HAP-1 (cell line): ENCODE results near the gene TRMT5.

Experiments
- DNase-seq, 2 experiments: peaks; one replicate each; pipeline ENCODE4 v3.0.0-alpha.2; 2016 to 2020; ENCODE audit warnings: low spot score in 2 of 2
- H3K27me3 ChIP-seq: fragments of 250-450 bp; sonication (Bioruptor Pico); 2 replicates; pipeline ENCODE4 v1.5.1; 2020; ENCODE audit warnings: low read depth, mild to moderate bottlenecking, moderate library complexity
- H3K36me3 ChIP-seq: fragments of 250-450 bp; sonication (Bioruptor Pico); replicated peaks from 2 replicates; pipeline ENCODE4 v1.5.1; 2020; ENCODE audit warnings: mild to moderate bottlenecking
- H3K4me1 ChIP-seq: fragments of 250-450 bp; sonication (Bioruptor Pico); 2 replicates; pipeline ENCODE4 v1.5.1; 2020; ENCODE audit warnings: mild to moderate bottlenecking
- H3K4me3 ChIP-seq: fragments of 250-450 bp; sonication (Bioruptor Pico); 2 replicates; pipeline ENCODE4 v1.5.1; 2020; ENCODE audit warnings: mild to moderate bottlenecking, moderate library complexity
- H3K9me3 ChIP-seq: fragments of 250-450 bp; sonication (Bioruptor Pico); 2 replicates; pipeline ENCODE4 v1.5.1; 2020; ENCODE audit warnings: mild to moderate bottlenecking, moderate library complexity
- in situ Hi-C: fragments of 300-500 bp; cut with MboI; formaldehyde crosslinking; loops from 3 replicates; pipeline ENCODE4 v1.14.3; 2020; ENCODE audit warnings: low sequenced_read_pairs, inconsistent platforms, mixed read lengths

The TRMT5 gene

GRCh38 chr14:60951776-60952435, 29.0 kb downstream of the TRMT5 start:
- DNase-seq = no peak
- no peaks in the 10 kb centered on the region; the same call in 1 of the 2 replicates for H3K9me3 ChIP-seq
- in situ Hi-C loops = no loop called here
- H3K4me3 ChIP-seq = no peak overlapping the region
- H3K36me3 ChIP-seq = no peaks in the 10 kb centered on the region
- no peaks in the 10 kb centered on the region; the same call in 1 of the 2 replicates for H3K4me1 ChIP-seq
- H3K27me3 ChIP-seq = no peaks in the 10 kb centered on the region

DNA sequence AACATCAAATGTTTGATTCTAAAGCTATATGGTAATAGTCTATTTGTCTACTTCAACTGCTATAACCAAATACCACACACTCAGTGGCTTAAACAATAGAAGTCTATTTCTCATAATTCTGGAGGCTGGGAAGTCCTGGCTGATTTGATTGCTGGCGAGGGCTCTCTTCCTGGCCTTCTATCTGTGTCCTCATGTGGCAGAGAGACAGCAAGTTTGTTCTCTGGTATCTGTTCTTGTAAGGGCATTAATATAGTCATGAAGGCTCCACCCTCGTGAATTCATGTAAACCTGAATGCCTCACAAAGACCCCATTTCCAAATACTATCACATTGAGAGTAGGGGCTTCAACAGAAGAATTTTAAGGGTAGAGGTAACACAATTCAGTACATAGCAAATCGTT, 34.1 kb downstream of the TRMT5 start:
- Histone ChIP-seq H3K36me3 (no peaks in the 10 kb centered on the region), H3K27me3 (no peaks in the 10 kb centered on the region), H3K4me3 (no peak overlapping the region), H3K9me3 (no peaks in the 10 kb centered on the region), H3K4me1 (peaks cover 15% of the 10 kb centered on the region)
- in situ Hi-C loops = no loop called here
- DNase-seq = no peak

DNA sequence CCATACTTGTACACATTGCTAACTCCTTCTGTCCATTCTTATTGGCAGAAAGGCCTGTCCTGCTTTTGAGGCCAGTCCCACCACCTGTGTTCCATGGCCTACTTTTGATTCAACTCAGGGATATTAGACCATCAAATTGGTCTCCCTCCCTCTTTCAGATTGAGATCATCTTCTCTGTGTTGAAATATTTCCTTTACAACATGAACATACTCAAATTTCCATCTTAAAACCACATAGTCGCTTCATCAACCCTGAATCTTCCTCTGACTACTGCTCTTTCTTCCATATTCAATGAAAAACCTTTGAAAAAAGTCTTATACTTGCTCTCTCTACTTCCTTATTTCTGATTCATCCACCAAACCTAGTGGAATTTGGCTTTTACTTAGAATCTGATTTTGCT, 34.9 kb downstream of the TRMT5 start:
- in situ Hi-C loops = no loop called here
- DNase-seq = no peak
- H3K27me3 ChIP-seq = no peaks in the 10 kb centered on the region
- H3K4me1 ChIP-seq = peaks cover 15% of the 10 kb centered on the region
- no peaks in the 10 kb centered on the region for H3K36me3 ChIP-seq
- H3K4me3 ChIP-seq = no peak overlapping the region
- no peaks in the 10 kb centered on the region for H3K9me3 ChIP-seq

GRCh38 chr14:60944204-60944603, 36.7 kb downstream of the TRMT5 start:
- in situ Hi-C loops = no loop called here
- peak in 1 of 2 experiments; percentile 42 for DNase-seq

GRCh38 chr14:60943637-60944032, 37.2 kb downstream of the TRMT5 start:
- Histone ChIP-seq H3K4me3 (no peak overlapping the region), H3K27me3 (no peaks in the 10 kb centered on the region), H3K36me3 (no peaks in the 10 kb centered on the region), H3K4me1 (peaks cover 15% of the 10 kb centered on the region), H3K9me3 (no peaks in the 10 kb centered on the region)
- no peak for DNase-seq
- in situ Hi-C loops = no loop called here

More at GRCh38 chr14:60944204-60944603, 36.7 kb downstream of the TRMT5 start:
- Histone ChIP-seq H3K9me3 (no peaks in the 10 kb centered on the region), H3K27me3 (no peaks in the 10 kb centered on the region), H3K4me3 (no peak overlapping the region), H3K36me3 (no peaks in the 10 kb centered on the region), H3K4me1 (peaks cover 15% of the 10 kb centered on the region)

GRCh38 chr14:60935319-60935718, 45.6 kb downstream of the TRMT5 start:
- Histone ChIP-seq H3K36me3 (no peaks in the 10 kb centered on the region), H3K27me3 (no peaks in the 10 kb centered on the region), H3K4me1 (peaks cover 7% of the 10 kb centered on the region; the same call in 1 of the 2 replicates), H3K4me3 (no peak overlapping the region), H3K9me3 (no peaks in the 10 kb centered on the region)
- in situ Hi-C loops = no loop called here
- no peak for DNase-seq

GRCh38 chr14:60933920-60934655, 46.8 kb downstream of the TRMT5 start:
- in situ Hi-C loops = no loop called here
- Histone ChIP-seq H3K4me3 (no peak overlapping the region), H3K27me3 (no peaks in the 10 kb centered on the region), H3K4me1 (peaks cover 7% of the 10 kb centered on the region; the same call in 1 of the 2 replicates), H3K9me3 (no peaks in the 10 kb centered on the region), H3K36me3 (no peaks in the 10 kb centered on the region)
- peak in 1 of 2 experiments; percentile 26 for DNase-seq

DNA sequence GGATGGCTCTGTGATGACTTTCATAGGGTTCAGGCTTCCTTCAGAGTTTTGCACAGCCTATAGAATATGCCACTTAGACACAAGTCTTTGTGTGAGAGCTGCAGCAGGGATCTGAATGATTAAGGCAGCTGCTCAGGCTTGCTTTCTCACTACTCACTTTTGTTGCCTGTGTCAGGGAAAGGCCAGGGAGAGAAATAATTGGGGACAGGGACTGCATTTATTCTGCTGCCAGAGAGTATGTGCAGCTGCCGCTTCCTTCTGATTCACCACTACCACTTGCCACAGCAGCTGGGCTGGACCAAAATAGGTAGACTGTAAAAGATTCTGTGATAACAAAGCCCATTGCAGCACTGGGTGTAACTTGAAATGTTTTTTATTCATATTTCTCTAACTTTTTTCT, 49.7 kb downstream of the TRMT5 start:
- Histone ChIP-seq H3K9me3 (no peaks in the 10 kb centered on the region), H3K4me1 (peaks cover 7% of the 10 kb centered on the region; the same call in 1 of the 2 replicates), H3K36me3 (no peaks in the 10 kb centered on the region), H3K27me3 (no peaks in the 10 kb centered on the region), H3K4me3 (no peak overlapping the region)
- in situ Hi-C loops = no loop called here
- DNase-seq = no peak

- Histone ChIP-seq H3K4me3 (no peak overlapping the region), H3K9me3 (no peaks in the 10 kb centered on the region), H3K36me3 (no peaks in the 10 kb centered on the region), H3K27me3 (no peaks in the 10 kb centered on the region), H3K4me1 (no peaks in the 10 kb centered on the region)
- in situ Hi-C loops = no loop called here
- DNase-seq = no peak
Measured at GRCh38 chr14:60926002-60926401, 54.9 kb downstream of the TRMT5 start.

GRCh38 chr14:60925286-60925685, 55.6 kb downstream of the TRMT5 start:
- H3K4me1 ChIP-seq = no peaks in the 10 kb centered on the region
- DNase-seq = no peak
- no peak overlapping the region for H3K4me3 ChIP-seq
- no peaks in the 10 kb centered on the region for H3K9me3 ChIP-seq
- in situ Hi-C loops = no loop called here
- no peaks in the 10 kb centered on the region for H3K36me3 ChIP-seq
- no peaks in the 10 kb centered on the region for H3K27me3 ChIP-seq

DNA sequence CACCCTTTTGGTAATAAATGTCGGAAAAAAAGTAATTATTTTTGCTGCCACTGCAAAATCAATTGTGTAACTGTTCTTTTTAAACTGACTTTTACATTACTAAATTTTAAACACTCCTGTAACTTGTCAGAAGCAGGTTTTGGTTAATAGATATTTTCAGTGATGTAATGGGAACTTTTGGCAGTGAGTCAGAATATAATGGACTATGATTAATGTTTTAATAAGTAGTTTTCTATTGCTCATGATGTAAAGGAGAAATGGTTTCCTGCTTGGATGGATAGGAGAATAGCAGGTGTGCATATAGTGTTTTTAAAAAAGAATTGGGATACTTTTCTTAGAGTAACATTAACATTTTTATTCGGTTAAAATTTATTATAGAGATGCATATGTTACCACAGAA, 58.8 kb downstream of the TRMT5 start:
- H3K4me3 ChIP-seq = no peak overlapping the region
- no peak for DNase-seq
- H3K36me3 ChIP-seq = no peaks in the 10 kb centered on the region
- in situ Hi-C loops = no loop called here
- no peaks in the 10 kb centered on the region for H3K27me3 ChIP-seq
- no peaks in the 10 kb centered on the region for H3K4me1 ChIP-seq
- H3K9me3 ChIP-seq = no peaks in the 10 kb centered on the region
